ENCODE measurements around the gene ECPAS.

Gene ECPAS

GRCh38 chr9:111483858-111484571, at the start of gene ECPAS:
ECPAS (minus strand) TSS chr9:111484383; CDS start chr9:111472918, 11,465 bp downstream.
- peak; percentile 78 for DNase-seq (ENCODE audit: low read depth)
- no peak; the same call in 1 of the 2 replicates for TF ChIP-seq CTCF (conservative IDR thresholded peaks at IDR 0.05; ENCODE audit: low read length)
- H3K4me3 ChIP-seq (ENCODE audit: low read length), result peak within 1 kb of the TSS; percentile 95

- no peak for TF ChIP-seq CTCF (conservative IDR thresholded peaks at IDR 0.05; ENCODE audit: low read length)
- H3K4me3 ChIP-seq (ENCODE audit: low read length), result no peak overlapping the region
- DNase-seq (ENCODE audit: low read depth), result peak; percentile 28
Measured at GRCh38 chr9:111533099-111533790, 49.1 kb upstream of the ECPAS start.

GRCh38 chr9:111531716-111532115, 47.5 kb upstream of the ECPAS start:
- H3K4me3 ChIP-seq (ENCODE audit: low read length), result no peak overlapping the region
- no peak for DNase-seq (ENCODE audit: low read depth)
- TF ChIP-seq CTCF (conservative IDR thresholded peaks at IDR 0.05; ENCODE audit: low read length), result no peak

GRCh38 chr9:111529787-111530186, 45.6 kb upstream of the ECPAS start:
- TF ChIP-seq CTCF (conservative IDR thresholded peaks at IDR 0.05; ENCODE audit: low read length), result no peak
- no peak overlapping the region for H3K4me3 ChIP-seq (ENCODE audit: low read length)
- DNase-seq (ENCODE audit: low read depth), result no peak

GRCh38 chr9:111527347-111527746, 43.2 kb upstream of the ECPAS start:
- no peak overlapping the region for H3K4me3 ChIP-seq (ENCODE audit: low read length)
- TF ChIP-seq CTCF (conservative IDR thresholded peaks at IDR 0.05; ENCODE audit: low read length), result no peak
- peak; percentile 18 for DNase-seq (ENCODE audit: low read depth)

GRCh38 chr9:111525056-111525977, 41.1 kb upstream of the ECPAS start, which contains the start of gene ZNF483:
ZNF483 (plus strand) TSS chr9:111525179; CDS start chr9:111527396, 2,217 bp downstream.
- DNase-seq (ENCODE audit: low read depth), result peak; percentile 59
- no peak for TF ChIP-seq CTCF (conservative IDR thresholded peaks at IDR 0.05; ENCODE audit: low read length)
- peak within 1 kb of the TSS; percentile 87 for H3K4me3 ChIP-seq (ENCODE audit: low read length)
